AG09319 (cell line): ENCODE data around the gene DIP2C.

Experiments
- DNase-seq: peaks from one replicate; pipeline ENCODE4 v3.0.0-alpha.2; 2010; ENCODE audit warnings: low read depth; ENCODE audit errors: extremely low read depth
- TF ChIP-seq, protein P1 (sequence below): IDR thresholded peaks from 2 replicates; pipeline ENCODE4 v1.5.1; 2011; ENCODE audit warnings: low read depth, mild to moderate bottlenecking, inconsistent platforms, low read length, moderate library complexity

Gene DIP2C

DNA sequence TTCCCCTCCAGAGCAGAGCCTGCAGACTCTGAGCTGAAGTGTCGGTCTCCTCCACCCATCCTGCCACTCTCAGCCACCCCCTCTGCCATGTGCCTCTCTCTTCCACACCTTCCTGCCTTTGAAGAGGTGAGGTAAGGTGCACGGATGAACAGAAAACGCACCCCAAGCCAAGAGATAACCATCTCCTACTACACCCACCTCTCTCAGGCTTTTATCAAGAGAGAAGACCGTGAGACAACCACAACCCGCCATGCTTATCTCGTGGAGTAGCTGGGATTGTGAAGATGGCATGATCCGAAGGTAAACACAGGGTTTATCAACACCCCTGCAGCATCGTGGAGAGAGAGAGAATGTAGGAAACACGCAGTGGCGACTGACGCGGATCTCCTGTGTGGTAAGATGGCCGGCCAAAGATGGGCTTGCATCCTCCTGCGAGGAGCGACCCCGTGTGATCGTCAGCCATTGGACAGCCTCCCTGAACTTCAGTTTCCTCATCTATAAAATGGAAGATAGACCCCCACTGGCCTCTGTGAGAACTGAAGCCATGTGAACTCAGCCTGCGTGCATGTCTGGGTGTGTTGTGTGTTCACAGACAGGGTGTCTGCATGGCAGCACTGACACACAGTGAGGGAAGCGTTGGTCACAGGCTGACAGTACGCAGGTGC, 219.0 kb downstream of the DIP2C start:
- TF ChIP-seq, protein P1, sequence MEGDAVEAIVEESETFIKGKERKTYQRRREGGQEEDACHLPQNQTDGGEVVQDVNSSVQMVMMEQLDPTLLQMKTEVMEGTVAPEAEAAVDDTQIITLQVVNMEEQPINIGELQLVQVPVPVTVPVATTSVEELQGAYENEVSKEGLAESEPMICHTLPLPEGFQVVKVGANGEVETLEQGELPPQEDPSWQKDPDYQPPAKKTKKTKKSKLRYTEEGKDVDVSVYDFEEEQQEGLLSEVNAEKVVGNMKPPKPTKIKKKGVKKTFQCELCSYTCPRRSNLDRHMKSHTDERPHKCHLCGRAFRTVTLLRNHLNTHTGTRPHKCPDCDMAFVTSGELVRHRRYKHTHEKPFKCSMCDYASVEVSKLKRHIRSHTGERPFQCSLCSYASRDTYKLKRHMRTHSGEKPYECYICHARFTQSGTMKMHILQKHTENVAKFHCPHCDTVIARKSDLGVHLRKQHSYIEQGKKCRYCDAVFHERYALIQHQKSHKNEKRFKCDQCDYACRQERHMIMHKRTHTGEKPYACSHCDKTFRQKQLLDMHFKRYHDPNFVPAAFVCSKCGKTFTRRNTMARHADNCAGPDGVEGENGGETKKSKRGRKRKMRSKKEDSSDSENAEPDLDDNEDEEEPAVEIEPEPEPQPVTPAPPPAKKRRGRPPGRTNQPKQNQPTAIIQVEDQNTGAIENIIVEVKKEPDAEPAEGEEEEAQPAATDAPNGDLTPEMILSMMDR: no peak
- no peak for DNase-seq

DNA sequence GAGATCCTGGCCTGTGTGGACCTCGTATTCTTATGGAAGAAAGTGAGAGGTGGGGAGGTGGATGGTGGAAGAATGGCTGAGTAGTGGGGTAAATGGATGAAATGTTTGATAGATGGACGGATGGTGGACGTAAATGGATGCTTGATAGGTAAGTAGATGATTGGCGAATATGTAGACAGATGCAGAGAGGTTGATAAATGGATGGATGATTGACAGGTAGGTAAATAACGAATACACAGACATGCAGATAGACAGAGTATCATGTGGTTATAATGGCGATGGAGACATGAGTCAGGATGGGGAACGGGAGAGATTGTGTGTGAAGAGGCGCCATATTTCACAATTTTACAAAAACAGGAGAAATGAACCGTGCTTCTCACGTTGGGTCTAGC, 219.5 kb downstream of the DIP2C start:
- TF ChIP-seq, protein P1: no peak

DNA sequence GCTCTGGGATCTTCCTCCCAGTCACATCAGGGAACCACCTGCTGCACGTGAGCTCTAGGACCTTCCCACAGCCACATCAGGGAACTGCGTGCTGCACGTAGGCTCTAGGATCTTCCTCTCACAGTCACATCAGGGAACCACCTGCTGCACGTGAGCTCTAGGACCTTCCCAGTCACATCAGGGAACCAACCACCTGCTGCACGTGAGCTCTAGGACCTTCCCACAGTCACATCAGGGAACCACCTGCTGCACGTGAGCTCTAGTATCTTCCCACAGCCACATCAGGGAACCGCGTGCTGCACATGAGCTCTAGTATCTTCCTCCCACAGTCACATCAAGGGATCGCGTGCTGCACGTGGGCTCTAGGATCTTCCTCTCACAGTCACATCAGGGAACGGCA, 229.7 kb downstream of the DIP2C start:
- TF ChIP-seq, protein P1: no peak
- DNase-seq: no peak

More for the DNA sequence above, 219.5 kb downstream of the DIP2C start:
- no peak for DNase-seq

DNA sequence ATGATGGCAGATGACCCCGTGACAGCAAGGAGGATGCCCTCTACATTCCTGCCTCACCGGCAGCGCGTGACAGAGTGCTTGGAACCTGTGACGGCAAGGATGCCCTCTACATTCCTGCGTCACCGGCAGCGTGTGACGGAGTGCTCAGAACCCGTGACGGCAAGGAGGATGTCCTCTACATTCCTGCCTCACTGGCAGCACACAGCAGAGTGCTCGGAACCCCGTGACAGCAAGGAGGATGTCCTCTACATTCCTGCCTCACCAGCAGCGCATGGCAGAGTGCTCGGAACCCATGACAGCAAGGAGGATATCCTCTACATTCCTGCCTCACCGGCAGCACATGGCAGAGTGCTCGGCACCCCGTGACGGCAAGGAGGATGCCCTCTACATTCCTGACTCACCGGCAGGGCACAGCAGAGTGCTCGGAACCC, 231.0 kb downstream of the DIP2C start:
- no peak for DNase-seq
- TF ChIP-seq, protein P1: no peak

DNA sequence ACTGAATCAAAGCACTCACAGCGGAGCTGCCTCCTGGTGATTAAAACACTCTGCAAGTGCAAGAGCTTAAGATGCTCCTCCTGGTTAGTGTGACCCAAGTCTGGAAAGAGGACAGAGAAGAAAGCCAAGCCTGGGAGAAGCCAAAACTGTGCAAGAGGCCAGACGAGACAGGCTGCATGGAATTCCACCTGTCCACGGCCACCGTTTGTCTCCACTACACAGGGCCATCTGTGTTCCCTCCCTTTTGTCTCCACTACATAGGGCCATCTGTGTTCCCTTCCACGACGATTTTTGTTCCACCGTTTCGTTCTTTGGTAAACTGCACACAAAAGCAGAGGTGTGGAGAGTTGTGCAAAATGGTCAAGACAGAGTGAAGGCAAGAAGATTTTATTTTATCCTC, 233.0 kb downstream of the DIP2C start:
- no peak for DNase-seq
- TF ChIP-seq, protein P1: no peak

DNA sequence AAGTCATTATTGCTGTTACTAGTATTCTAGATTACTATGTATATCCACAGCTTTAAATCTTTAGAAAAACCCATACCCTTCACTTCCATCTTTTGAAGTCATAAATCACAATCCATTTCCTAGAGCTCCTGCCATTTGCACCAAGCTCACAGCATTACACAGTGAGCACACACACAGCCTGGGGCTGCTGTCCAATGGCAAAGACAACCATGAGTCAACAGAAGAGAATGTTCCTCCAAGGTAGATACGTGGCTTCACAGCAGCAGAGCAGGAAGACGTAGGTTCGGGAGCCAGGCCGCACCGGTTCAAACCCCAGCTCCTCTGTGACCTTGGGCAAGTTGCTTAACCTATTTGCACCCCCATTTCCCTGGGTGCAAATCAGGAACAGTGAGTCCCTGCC, 234.6 kb downstream of the DIP2C start:
- TF ChIP-seq, protein P1: no peak
- DNase-seq: peak; percentile 16

DNA sequence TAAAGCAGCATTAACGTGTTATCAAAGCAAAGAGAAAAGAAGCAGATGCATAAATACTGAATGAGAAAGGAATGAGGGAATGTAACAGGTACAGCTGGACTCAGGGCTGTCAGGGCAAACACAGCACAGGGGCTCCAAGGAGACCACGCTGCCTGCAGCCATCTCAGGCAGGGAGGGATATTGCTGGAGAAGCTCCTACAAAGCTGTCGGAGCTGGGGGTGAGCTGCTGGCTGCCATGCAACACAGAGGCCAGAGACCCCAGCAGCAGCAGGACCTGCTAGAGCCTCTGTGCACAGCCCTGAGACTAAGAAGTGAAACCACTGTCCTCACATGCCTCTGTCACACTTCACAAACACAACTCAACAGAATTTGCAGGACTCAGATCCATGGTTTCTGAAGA, 235.8 kb downstream of the DIP2C start:
- TF ChIP-seq, protein P1: no peak
- no peak for DNase-seq
